PFSK-1 (cell line): ENCODE measurements around the gene CD83.

ENCODE experiments used
- FOXP2 ChIP-seq: optimal IDR thresholded peaks from 2 replicates; pipeline ENCODE3; 2011; ENCODE audit warnings: borderline replicate concordance, control low read depth, inconsistent platforms; ENCODE audit not compliant: insufficient read depth; ENCODE audit errors: extremely low read length, extremely low read depth
- POLR2AphosphoS5 ChIP-seq: IDR thresholded peaks from 2 replicates; pipeline ENCODE4 v1.6.1; 2012; ENCODE audit warnings: low read depth, mild to moderate bottlenecking, control low read depth, low read length, moderate library complexity
- SIN3A ChIP-seq: IDR thresholded peaks from 2 replicates; pipeline ENCODE4 v1.6.1; 2012; ENCODE audit warnings: mild to moderate bottlenecking, low read length, moderate library complexity, borderline replicate concordance; ENCODE audit not compliant: insufficient read depth
- TAF1 ChIP-seq: IDR thresholded peaks from 2 replicates; pipeline ENCODE4 v1.6.1; 2012; ENCODE audit warnings: low read length, control low read depth, borderline replicate concordance; ENCODE audit not compliant: insufficient read depth
- TF ChIP-seq, protein P1 (sequence below), 2 experiments: IDR thresholded peaks; 2 replicates each; pipeline versions ENCODE4 v1.6.1 to v1.8.0; 2011 to 2012; ENCODE audit warnings: low read depth in 2 of 2, low read length in 2 of 2, control low read depth in 1 of 2, inconsistent platforms in 1 of 2, mild to moderate bottlenecking in 1 of 2, moderate library complexity in 1 of 2; ENCODE audit not compliant: insufficient read depth in 1 of 2

CD83 gene

DNA sequence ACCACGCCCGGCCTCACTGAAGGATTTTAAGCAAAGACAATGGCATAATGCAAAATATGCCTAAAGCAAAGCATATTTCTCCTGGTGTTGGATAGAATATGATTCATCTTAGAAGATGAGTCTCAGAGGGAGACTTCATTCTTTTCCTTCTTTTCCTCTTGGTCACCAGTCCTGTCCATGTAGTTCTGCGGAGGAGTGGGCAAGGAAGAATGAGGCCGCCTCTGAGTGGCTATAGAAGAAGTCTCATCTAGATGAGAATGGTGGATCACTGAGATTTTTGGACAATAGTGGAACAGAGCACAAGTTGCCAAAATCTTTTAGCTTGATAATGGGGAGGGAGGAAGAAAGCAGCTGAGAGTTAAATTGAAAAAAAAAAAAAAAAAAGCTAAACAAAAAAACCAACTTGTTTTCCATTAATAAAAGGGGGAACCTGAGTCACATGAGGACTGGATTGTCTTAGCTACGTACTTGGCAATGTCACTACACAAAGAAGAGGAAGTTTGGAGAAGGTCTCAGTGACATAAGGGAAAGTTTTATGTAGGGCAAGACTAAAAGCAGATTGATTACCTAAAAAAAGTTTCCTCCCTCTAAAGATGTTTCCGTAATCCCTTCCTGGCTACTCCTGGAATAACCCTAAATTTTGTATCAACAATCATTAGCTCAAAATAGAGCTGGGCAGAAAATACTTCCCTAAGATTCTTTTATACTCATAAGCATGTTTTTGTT lies 6.0 kb downstream of the CD83 start:
- TF ChIP-seq POLR2AphosphoS5 (no peak), SIN3A (no peak), TAF1 (no peak), FOXP2 (no peak)
- TF ChIP-seq, protein P1, sequence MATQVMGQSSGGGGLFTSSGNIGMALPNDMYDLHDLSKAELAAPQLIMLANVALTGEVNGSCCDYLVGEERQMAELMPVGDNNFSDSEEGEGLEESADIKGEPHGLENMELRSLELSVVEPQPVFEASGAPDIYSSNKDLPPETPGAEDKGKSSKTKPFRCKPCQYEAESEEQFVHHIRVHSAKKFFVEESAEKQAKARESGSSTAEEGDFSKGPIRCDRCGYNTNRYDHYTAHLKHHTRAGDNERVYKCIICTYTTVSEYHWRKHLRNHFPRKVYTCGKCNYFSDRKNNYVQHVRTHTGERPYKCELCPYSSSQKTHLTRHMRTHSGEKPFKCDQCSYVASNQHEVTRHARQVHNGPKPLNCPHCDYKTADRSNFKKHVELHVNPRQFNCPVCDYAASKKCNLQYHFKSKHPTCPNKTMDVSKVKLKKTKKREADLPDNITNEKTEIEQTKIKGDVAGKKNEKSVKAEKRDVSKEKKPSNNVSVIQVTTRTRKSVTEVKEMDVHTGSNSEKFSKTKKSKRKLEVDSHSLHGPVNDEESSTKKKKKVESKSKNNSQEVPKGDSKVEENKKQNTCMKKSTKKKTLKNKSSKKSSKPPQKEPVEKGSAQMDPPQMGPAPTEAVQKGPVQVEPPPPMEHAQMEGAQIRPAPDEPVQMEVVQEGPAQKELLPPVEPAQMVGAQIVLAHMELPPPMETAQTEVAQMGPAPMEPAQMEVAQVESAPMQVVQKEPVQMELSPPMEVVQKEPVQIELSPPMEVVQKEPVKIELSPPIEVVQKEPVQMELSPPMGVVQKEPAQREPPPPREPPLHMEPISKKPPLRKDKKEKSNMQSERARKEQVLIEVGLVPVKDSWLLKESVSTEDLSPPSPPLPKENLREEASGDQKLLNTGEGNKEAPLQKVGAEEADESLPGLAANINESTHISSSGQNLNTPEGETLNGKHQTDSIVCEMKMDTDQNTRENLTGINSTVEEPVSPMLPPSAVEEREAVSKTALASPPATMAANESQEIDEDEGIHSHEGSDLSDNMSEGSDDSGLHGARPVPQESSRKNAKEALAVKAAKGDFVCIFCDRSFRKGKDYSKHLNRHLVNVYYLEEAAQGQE (IDR thresholded peaks at IDR 0.05; ENCODE audit: insufficient read depth in 1 of 2, low read depth in 2 of 2, low read length in 2 of 2) = no peak

DNA sequence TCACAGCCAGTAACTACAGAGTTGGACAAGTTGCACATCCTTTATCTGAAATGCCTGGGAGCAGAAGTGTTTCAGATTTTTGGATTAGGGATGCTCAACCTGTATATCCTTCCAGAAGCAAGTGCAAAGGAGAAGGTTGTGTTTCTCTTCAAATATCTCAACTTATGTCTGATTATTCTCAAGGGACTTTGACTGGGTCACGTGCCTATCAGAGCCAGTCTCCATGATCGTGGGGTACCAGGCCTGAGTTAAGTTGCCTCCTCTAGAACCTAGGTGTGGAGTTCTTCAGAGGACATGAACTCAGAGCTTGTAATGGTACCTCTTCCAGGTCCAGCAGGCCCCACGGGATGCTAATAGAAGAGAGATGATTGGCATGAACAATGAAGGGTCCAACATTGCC lies 7.8 kb downstream of the CD83 start:
- TF ChIP-seq, protein P1 (IDR thresholded peaks at IDR 0.05; ENCODE audit: insufficient read depth in 1 of 2, low read depth in 2 of 2, low read length in 2 of 2) = no peak
- TF ChIP-seq POLR2AphosphoS5 (no peak), FOXP2 (no peak), TAF1 (no peak), SIN3A (no peak)

DNA sequence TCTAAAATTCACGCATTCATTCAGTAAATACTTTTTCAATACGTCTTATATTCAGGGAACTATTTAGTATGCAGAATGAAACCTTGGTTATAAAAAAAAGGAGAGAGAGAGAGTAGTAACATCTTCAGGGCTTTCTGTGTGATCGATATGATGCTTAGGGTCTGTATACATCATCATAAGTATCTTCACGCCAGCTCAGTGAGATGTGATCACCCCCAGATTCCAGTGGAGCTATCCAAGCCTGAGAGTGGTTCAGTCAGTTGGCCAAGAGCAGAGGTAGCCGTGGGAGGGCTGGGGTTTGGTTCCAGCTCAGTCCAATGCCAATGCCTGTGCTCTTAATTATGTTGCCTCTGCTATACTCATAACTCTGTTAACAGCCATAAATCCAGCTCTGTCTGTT lies 8.6 kb downstream of the CD83 start:
- TF ChIP-seq POLR2AphosphoS5 (no peak), TAF1 (no peak), FOXP2 (no peak), SIN3A (no peak)
- TF ChIP-seq, protein P1 (IDR thresholded peaks at IDR 0.05; ENCODE audit: insufficient read depth in 1 of 2, low read depth in 2 of 2, low read length in 2 of 2) = no peak

DNA sequence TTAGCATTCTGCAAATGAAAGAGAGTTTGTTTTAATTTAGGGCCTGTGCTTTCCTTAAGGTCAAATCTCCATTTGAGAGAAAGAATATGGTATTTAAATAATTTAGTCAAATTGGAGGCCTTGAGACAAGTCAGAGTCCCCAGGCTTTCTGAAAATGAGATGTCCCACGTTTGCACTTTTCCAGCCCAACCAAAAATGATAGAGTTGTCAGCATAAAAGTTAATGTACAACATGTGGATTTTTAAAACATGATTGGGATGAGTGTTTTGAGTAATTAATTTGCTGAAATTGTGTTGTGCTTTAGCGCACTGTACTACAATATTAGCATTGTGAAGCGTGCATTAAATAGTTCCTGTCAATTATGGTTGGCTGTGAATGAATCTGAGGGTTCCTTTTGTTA lies 10.0 kb downstream of the CD83 start:
- no peak for TF ChIP-seq POLR2AphosphoS5
- no peak for TF ChIP-seq SIN3A
- TF ChIP-seq, protein P1 (IDR thresholded peaks at IDR 0.05; ENCODE audit: insufficient read depth in 1 of 2, low read depth in 2 of 2, low read length in 2 of 2) = no peak
- no peak for TF ChIP-seq FOXP2
- TF ChIP-seq TAF1 = no peak

- TF ChIP-seq FOXP2 (no peak), SIN3A (no peak), TAF1 (no peak), POLR2AphosphoS5 (no peak)
- TF ChIP-seq, protein P1 (IDR thresholded peaks at IDR 0.05; ENCODE audit: insufficient read depth in 1 of 2, low read depth in 2 of 2, low read length in 2 of 2) = no peak
Measured at GRCh38 chr6:14128012-14128411, 10.4 kb downstream of the CD83 start.
